HG03558 (cell line): ENCODE results near the gene MAGI1.

Experiments
- ATAC-seq: cut with Tn5 transposase; IDR thresholded peaks from one replicate; pipeline ENCODE4 v1.9.1; 2021; ENCODE audit warnings: moderate number of reproducible peaks; ENCODE audit not compliant: unreplicated experiment; ENCODE audit errors: extremely low read depth

The MAGI1 gene

GRCh38 chr3:66017084-66017483 lies 21.6 kb downstream of the MAGI1 start:
- ATAC-seq = no peak

DNA sequence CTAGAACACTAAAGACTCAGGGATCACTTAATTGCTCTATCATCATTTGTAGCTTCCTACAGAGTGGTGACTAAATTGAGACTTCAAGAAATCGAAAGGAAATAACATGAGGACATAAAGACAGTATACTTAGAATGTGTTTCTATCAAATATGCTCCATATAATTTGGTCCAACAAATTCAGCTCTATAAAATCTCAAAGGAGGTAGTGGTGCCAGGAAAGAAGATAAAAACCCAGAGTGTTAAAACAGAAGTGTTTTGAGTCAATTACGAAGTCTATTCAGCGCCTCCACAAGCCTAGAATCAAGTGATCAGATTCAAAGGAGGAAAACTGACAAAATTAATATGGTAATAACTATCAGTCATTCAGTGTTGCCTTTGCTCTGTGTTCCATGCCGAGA lies 22.9 kb downstream of the MAGI1 start:
- no peak for ATAC-seq

DNA sequence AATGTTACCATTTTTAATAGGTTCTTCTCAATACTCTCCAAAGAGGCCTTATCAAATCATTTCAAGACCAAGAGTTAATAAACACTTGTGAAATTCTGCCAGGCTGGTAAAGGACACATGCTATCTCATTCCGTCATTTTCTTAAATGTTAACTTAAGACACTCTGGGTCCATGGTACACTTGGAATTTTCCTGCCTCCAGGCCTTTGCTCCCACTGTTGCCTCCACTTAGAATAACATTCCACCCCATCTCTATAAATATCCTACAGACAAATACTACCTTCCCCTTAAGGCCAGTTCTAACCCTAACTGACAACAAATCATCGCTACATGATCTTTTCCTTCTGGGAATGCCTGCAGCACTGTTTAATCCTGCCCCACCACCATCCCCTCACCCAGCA lies 24.1 kb downstream of the MAGI1 start:
- ATAC-seq = no peak

DNA sequence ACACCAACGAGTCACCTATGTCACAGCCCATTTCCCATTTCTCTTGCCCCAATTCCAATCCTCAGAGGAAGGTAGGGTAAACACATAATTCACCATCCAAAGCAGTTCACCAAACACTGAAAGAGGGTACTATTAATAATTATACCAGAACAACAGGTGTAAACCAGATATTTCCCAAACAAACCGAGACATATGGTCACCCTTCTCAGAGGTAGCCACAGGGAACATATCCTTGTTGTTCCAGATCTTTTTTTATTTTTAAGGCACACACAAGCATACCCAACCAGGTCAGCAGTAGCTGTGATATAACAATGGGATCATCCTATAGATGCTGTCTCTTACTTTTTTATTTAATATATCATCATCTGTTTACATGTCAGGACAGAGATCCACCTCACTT lies 24.7 kb downstream of the MAGI1 start:
- ATAC-seq = no peak

DNA sequence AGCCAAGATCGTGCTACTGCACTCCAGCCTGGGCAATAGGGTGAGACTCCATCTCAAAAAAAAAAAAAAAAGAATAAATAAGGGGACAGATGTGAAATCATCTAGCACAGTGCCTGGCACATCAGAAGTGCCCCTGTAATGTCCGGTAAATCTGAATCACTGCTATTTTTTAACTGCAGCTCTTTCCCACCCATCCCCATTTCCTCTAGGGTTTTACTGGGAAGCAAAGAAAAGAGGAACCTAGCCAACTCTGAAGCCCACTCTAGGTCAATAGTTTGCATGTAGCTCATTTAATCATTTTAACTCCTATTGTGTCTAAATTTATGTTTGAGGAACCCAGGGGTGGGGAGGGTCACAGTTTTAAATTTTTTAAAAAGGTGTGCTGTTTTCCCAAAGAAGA lies 26.0 kb downstream of the MAGI1 start:
- ATAC-seq = no peak

DNA sequence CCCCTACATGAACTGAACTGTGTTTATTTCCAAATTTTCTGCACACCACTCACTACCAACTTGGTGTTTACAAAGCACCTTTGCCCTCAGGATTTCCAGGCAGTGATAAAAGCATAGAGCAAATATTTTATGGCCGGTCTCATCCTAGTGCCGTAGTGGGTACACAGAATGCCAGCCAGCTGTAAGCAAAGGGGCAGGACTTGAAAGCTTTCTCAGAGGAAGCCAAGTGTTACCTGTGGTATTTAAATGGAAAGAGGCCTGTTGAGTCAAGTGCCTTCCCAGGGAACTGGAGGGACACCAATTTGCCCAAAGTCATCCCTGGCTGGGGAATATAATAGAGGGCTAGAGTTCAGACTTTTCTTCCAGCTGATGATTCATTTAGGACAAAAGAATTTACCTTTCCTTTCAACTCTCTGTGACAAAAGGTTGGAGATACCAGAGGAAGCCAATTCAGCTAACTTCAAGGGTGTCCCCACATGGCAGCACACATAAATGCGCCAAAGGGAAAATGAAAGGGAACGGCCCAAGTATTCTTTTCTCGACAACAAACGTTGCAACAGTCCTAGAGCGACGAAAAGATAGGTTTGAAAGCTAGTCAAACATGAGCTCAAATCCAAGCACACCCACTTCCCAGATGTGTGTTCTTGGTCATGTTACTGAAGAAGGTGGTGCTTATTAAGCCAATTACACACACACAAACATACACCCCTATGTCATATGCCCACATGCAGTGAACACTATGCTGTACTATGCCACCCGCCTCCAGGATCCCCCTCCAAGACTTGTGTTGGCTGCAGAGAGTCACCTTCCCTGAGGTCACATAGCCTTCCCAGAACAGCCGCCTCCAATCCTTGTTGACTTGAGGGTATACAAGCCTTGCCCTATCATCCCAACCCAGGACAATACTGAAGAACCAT lies 27.7 kb downstream of the MAGI1 start:
- no peak for ATAC-seq

DNA sequence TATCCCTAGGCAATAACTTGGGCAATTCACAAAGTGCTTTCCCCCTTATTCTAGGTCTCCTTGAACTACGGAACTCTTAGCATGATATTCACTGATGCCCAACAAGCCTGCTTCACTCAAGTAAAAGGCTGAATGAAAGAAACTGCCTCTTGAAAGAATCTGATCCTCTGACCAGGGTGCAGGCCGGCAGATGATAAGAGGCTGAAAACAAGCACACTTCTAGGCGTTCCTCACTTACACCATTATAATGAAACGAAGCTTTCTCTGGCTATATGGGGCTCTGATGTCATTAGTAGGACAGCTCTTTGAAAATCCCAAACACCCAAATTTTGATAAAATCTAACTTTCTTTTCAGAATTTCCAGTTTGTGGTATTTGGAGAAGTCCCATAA lies 28.4 kb downstream of the MAGI1 start:
- ATAC-seq = no peak

DNA sequence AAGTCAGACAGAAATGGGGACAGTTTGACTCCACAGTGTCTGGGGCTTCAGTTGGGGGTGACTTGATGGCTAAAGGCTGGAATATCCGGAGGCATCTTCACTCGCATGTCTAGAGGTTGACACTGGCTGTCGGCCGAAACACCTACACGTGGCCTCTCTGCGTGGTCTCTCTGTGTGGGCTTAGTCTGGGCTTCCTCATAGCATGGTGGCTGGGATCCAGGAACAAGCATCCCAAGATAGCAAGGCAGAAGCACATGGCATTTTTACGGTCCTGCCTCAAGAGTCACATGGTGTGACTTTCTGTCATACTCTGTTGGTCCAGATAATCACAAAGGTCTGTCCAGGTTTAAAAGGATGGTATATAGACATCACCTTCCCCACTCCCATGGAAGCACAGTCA lies 34.5 kb downstream of the MAGI1 start:
- ATAC-seq = no peak

GRCh38 chr3:66001626-66002025 lies 37.1 kb downstream of the MAGI1 start:
- no peak for ATAC-seq

DNA sequence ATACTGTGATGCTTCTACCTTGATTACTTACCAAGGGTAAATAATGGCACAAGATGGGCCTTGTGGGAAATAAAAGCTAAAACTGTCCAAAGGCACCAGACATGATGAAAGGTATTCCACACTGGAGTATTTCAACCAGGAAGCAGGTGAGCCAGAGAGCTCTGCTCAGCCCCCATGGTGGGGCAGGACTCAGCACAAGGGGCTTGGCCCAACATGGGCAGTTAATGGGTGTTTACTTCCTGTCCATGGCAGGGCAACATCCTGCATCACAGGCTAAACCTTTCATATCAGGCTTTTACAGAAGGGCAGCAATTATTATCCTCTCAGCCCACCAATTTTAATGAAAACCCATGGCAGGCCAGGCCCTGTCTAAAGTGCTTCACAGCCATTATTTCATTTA lies 38.2 kb downstream of the MAGI1 start:
- ATAC-seq = no peak

- ATAC-seq = no peak
Observed at GRCh38 chr3:65999606-66000005, 39.1 kb downstream of the MAGI1 start.

- no peak for ATAC-seq
Observed at GRCh38 chr3:65996589-65996988, 42.1 kb downstream of the MAGI1 start.

GRCh38 chr3:65995515-65995914 lies 43.2 kb downstream of the MAGI1 start:
- ATAC-seq = no peak

DNA sequence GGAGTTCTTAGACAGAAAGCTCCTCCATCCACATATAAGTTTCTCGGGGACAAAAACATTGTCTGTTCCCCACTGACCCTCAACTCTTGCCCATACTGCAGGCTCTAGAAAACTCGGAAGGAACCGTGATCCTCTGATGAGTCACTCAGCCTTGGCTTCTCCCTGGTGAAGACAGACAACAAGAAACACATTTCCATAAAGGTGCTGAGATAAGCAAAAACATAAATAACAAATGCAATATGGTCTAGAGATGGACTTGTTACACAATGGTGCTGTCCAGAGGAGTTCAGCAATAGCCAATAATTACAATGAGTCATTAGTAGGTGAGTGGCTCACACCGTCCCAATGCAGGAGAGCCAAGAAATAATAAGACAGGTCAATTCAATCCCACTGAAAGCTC lies 43.7 kb downstream of the MAGI1 start:
- ATAC-seq = no peak

DNA sequence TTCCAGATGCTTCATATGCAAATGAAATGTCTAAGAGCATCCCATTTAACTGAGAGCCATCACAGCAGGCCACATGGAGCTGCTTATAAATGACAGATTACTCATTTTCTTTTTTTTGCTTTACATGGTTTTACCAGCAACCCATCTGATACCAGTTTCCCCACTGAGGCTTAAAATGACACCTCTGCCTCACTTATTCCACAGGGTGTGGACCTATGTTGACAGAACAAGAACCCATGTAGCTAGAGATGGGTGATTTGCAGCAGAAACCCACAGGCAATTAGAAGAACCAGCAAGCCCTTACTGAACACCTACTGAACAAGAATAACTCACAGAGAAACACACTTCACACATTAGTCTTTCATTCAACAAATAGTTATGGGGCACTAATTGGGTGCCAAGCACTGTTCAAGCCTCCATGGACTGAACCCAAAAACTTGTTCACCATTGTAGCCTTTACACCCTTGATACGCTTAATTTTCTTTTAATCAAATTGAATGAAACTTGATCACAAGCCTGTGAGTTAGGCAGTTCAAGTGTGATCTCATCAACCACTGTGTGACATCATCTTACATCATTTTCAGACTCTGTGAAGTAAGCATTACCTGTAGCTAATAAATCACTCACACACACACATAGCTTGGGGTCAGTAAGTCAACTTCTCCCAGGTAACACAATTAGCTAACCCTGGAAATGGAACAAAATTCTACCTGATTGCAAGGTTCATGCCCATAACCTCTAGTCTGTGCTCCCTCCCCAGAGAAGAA lies 45.4 kb downstream of the MAGI1 start:
- no peak for ATAC-seq

- ATAC-seq = no peak
Observed at GRCh38 chr3:65992106-65992505, 46.6 kb downstream of the MAGI1 start.

- ATAC-seq = no peak
Observed at GRCh38 chr3:65988411-65989180, 50.1 kb downstream of the MAGI1 start.

- ATAC-seq = no peak
Observed at GRCh38 chr3:65986285-65986684, 52.4 kb downstream of the MAGI1 start.

GRCh38 chr3:65984975-65985374 lies 53.7 kb downstream of the MAGI1 start:
- no peak for ATAC-seq

DNA sequence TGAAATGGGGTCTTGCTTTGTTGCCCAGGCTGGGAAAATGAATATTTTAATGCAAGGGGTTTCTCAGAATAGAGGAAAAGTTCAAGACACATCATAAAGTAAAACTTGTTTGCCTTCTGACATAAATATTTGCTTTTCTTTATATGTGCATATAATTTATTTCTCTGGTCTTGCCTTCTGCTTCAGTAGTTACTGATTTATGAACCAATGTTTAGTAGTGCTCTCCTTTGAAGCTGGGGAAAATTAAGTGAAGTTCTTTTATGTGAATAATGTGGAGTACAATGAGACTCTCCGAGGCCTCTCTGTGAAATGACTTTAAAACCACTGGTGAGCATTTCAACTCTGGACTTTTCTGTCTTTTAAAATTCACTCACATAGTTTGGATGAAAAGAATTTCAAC lies 55.6 kb downstream of the MAGI1 start:
- ATAC-seq = no peak

DNA sequence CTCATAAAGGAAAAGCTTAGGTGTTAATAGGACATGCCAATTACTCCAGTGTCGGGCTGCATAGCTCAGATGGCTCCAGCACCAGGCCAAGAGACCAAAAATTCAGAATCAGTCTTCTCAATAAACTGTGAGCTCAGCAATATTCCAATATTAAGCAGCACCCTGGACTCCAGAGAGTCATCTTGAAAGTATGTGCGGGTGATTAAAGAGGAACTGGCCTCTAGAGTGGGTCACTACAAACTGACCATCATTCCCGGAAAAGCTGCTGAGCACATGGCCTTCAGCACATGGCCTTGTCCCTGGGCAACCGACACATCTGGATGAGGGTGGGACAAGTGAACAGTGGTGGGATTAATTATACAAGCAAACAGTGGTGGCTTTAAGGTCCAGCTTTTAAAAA lies 59.0 kb downstream of the MAGI1 start:
- no peak for ATAC-seq
